ENCODE results near the gene EEPD1.

Gene EEPD1

DNA sequence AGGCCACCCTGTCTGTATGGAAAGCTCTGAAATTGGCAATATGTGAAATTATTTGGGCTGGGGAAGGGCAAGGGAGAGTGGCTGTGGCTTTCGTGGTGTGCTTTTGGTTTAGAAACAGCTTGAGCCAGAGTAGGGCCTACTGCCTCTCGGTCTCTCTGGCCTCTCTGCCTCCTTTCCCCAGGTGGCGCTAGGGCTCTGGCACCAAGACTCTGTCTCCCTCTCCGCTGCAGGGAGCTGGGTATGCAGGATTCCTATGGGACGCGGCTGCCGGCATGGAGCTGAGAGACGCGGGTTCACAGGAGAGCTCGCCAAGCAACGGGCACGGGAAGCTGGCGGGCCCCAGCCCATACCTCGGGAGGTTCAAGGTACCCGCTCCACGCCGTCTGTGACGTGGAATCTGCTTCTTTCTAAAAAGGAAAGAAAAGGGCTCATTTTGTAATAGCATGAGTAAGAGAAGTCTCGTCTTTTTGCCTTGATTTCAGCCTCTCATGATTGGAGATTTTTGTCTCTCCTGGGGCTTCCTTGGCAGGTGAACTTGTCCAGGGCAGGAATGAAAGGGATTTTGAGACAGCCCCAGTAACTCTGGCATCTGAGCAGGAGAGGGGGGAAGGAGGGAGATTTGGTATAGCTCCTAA is 131.5 kb downstream of the EEPD1 start:
- no peak for DNase-seq

DNA sequence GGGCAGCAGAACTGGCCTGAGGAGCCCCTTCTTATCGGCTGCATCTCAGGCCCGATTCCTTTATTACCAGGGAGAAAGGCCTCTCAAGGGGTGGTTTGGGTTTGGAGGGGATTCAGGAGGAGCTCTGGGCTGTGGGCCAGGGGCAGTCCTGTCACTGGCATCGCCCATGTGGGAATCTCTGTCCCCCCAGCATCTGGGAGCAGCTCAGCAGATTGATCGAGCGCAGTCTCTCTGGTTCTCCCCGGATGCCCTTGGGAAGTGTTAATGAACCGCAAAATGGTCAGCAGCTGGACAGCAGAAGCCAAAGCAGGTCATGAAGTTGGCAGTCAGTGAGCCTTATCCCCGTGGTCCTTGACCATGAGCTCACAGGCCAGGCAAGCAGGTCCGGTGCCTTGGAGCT is 132.2 kb downstream of the EEPD1 start:
- DNase-seq = no peak

DNA sequence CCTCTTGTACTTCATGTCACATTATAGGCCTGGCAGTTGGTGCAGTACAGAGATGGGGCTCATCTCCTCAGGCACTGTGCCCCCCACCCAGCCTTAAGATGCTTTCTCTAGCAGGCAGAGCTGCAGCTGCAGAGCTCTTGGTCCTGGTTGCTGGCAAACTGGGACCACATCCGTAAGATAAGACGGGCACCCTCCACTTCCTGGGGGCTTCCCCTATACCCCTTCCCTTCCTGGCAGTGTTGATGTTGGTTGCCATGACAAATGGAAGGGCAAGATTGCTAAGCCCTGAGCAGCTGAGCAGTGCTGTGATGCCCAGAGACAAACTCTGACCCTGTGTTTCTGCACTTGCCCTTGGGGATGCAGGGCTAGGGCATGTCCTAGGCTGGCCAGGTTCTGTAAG is 133.2 kb downstream of the EEPD1 start:
- DNase-seq = no peak

DNA sequence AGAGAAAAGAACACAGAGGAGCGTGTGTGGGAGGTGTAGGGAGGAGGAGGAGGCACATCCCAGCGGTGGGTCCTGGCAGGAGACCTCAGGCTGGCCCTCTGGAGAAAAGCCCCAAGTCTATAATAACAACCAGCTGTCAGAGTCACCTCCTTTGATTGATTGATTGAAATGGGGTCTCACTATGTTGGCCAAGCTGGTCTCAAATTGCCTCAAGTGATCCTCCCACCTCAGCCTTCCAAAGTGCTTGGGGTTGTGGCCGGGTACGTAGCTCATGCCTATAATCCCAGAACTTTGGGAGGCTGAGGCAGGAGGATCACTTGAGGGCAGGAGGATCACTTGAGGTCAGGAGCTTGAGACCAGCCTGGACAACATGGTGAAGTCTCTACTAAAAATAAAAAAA is 133.6 kb downstream of the EEPD1 start:
- no peak for DNase-seq

DNA sequence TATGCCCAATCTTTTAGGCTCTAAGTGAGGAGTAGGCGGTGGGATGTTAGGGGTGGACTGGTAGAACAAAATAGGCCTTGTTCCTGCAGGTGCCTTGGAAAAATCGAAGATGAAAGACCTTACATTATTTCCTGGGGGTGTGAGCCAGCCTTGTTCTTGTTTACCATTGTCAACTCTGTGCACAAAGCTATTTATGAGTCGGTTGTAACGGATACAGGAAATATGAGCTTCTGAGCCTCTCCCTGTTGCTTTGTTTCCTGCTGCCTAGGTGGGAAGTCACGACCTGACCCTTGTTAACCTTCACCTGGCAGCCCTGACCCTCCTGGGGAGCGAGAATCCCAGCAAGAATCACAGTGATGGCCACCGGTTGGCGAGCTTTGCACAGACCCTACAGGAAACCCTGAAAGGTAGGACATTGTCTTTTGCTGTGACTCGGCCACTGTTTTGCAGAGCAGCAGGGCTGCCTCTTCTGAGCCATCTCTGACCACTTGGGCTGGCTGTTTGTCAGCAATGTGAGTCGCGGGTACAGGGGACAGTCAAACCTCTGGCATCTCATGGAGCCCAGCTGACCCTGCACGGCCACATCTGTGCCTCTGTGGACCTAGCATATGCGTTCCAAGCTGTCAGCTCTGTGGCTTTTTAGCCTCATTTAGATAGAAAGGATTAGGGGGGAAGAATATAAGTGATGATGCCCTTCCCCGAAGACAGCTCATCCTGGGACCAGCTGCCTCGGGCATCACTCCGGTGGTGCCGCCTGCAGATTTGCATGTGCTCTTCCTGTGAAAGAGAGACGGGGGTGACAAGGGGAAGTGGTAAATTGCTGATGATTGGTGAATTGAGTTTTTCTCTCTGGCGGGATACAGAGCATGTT is 134.6 kb downstream of the EEPD1 start:
- DNase-seq = no peak

DNA sequence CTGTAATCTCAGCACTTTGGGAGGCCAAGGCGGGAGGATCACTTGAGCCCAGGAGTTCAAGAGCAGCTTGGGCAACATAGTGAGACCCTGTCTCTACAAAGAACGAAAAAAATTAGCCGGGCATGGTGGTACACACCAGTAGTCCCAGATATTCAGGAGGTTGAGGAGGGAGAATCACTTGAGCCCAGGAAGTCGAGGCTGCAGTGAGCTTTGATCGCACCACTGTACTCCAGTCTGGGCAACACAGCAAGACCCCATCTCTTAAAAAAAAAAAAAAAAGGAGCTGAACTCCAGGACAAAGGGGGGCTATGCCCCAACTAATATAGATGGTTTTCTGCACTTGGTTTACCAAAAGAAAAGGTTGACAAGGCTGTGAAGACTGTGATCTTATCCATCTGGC is 135.4 kb downstream of the EEPD1 start:
- DNase-seq = no peak

DNA sequence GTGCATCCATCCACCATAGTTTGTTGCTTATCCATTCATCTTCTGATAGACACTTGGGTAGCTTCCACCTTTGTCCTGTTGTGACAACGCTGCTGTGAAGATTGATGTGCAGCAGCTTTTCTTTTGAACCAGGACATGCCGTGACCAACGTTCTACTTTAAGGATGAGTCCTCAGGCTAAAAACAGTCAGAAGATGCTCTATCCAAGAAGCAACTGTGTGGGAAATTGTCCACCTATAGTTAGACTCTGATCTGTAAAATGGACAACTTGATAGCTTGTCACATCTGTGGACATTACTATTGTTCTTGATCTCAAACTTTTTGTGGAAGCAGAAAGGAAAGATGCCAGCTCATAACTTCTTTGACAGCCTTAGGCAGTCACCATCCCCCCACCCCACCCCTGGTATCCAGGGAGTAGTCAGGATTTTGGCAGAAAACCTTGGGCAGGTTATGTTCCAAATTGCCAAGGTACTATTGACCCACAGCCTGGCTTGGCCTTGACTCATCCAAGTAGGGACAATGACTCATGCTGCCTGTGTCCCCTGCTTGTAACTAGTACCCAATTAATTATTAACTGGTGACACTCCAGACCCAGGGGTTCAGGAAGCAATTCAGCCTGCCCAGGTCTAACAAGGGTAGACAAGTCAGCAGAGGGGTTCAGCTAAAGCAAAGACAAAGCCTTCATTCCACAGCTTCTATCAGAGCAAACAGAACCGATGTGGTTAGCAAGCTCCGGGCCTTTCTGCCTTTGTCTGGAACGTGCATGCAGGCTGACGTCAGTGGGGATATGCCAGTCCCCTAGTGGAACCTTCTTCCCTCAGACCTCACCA is 137.0 kb downstream of the EEPD1 start:
- no peak for DNase-seq

DNA sequence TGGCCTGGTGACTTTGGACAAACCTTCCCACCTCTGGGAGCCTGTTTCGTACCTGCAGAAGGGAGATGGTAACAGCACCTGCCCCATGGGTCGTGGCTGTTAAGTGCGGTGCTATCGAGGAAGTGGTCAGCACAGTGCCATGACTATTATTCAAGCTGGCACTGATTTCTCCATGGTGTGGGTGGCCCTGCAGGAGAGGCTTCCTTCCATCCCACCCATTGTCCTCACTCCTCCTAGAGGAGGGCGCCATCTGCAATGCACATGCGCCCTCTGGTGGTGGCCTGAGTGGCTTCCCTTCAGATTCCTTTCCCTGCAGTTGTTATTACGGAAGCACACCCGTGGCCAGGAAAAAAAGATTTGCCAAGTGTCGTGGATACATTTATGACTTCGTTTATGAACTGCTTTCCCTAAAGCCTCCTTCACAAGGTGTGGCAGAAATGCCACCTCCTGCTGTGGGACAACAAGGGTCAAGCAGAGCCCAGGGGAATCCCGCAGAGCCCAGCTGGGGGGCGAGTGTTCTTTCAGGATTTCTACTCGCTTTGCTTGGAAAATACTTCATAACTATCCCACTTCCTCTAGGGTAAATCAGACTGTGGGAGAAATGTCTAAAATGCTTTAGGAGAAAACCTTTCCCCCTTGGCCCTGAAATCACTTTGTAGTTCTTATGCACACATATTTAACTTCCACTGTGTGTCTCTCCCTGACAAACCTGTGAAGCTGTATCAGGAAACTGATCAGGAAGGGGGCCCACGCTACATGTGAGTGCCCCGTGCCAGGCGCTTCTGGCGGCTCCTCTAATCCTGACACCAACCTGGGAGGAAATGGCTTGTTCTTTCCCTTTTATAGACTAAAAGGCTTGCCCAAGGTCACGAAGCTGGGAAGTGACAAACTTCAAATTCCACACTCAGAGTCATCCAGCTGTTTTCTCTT is 138.6 kb downstream of the EEPD1 start:
- DNase-seq = peak; percentile 28

DNA sequence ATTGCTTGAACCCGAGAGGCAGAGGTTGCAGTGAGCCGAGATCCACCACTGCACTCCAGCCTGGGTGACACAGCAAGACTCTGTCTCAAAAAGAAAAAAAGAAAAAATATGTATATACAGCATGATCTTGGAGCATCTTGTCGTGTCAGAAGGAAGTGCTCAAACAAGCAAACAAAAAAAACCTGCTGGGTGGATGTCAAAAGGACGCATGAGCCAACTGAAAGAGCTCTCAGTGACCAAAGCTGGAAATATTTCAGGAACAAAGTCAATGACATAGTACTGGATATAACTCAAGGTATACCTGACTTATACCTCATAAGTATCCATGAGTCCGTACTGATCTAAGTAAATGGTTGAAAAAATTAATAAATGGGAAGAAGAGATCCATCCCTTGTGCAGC is 142.0 kb downstream of the EEPD1 start:
- DNase-seq = no peak

DNA sequence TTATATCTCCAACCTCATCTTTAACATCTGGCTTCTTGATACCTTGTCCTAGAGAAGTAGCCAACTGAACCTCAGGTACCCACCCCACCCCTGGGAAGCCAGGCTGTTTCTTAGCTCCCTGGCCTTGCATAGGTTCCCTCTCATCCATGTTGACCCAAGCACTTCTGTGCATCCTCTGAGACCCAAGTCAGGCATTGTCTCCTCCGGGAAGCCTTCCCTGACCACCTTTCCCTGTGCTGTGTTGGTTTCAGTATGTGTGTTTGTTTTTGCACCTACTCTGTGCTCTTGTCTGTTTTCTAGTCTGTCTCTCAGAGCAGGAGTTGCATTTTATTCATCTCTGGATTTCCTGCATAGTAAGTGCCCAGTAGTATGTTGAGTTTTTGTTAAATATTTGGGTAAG is 143.2 kb downstream of the EEPD1 start:
- no peak for DNase-seq

DNA sequence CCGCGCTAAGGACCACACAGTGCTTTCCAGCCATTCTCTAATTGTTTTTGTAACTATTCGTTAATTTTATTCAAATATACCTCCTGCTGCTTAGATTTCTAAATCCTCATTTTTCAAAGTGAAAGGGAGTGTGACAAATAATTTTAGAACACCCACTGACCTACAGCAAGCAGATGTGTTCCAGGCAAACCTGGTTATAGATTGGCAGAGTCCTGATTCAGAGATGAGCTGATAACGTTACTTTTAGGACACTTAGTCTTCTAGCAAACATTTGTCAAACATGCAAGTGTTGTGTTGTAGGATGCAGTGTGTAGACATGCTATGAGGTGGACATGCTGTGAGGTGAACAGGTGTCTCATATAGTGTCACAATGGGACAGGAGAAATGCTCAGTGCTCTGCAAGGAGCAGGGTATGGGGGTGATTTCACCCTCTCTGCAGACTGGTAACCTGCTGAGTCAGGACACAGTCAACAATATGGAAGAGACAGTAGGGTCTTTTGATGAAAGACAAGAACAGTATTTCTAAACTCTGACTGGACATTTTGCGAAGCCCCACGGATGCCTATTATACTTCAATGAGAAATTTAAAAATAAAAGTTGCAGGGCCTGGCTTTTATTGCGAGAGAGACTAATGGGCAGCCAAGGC is 144.4 kb downstream of the EEPD1 start:
- DNase-seq = no peak

DNA sequence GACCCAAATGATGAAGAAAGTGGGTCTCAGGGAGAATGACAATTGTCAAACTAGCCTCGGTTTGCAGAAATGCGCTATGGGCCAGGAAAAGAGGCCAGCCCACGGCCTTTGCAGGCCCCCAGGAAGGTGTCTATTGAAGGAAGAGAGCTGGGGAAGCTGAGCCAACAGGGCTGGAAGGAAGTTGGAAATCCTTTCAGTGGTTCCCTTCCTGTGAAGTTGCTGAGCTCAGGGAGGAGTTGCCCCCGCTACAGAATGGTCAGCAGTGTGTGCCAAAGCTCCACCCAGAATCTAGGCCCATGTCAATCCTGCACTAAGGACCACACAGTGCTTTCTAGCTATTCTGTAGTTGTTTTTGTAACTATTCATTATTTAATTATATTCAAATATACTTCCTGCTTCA is 145.1 kb downstream of the EEPD1 start:
- DNase-seq = no peak

DNA sequence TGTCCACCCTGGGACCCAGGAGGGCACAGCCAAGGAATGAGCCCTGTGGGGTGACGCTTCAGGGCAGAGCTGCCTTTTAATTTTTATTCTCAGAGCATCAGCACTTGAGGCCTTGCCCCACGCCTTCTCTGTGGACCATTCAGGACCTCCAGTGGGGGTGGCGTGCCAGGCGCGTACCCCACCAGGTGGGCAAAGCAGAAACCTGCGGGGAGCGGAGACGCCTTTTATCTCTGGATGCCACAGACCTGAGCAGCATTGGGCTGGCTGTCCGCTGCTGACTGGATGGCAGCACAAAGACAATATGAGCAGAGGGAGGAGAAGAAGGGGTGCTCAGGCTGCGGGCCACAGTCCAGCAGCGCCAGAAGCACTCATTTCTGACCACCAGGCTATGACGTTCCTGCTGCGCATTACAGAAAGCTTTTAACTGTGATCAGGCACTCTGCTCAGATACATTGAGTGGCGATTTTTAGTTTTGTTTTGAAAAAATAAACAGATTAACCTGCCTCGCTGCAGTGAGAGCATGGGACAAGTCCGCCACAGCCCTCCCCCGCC is 146.2 kb downstream of the EEPD1 start:
- DNase-seq = no peak

DNA sequence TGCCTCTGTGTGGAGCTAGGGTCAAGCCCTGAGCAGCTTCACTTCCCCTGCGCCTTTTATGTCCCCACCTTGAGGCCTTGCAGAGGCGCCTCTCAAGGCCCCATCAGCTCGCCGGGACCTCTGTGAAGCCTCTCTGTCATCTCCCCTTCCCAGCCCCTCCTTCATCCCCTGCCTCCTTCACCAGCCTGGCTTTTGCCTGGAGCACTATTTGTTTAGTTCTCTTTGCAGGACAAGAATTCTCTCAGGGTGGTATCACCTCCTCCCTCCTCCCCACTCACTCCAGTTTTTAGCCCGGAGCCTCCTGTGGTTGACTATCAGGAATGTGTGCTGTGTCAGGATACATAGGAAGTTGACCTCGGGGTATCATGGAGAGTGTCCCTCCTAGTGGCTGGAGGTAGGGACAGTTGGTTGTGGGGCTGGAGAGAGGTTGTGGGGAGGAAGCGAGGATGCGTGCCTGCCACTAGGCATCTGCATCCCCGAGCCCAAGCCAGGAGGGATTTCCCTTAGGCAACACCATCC is 146.8 kb downstream of the EEPD1 start:
- DNase-seq = no peak

DNA sequence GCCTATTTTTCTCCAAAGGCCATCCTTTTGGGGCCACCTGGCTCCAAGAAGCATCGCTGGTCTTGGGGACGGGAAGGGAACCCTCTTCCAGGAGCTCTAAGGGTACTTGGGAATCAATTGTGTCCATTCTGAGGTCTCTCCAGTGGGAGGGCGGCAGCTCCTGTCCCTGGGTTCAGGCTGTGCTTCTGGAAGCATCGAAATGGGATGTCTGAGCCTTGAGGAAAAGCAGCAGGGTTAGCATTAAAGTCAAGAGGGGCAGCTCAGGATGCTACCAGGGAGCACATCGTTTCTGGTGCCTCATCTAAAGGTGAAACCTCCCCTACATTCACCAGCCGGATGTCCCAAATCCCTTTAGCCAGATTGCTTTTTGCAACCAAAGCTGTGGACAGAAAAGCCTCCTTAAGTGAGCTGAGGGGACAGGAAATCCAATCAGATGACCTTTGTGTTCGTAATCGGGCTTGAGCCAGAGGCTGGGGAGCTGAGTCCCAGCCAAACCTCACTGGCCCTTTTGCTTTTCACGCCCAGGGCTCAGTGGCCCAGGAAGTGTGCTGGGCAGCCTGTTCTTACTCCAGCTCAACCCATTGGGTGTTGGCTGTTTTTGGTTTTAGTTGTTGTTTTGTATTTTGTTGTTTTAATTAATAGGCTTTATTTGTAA is 147.8 kb downstream of the EEPD1 start:
- no peak for DNase-seq

DNA sequence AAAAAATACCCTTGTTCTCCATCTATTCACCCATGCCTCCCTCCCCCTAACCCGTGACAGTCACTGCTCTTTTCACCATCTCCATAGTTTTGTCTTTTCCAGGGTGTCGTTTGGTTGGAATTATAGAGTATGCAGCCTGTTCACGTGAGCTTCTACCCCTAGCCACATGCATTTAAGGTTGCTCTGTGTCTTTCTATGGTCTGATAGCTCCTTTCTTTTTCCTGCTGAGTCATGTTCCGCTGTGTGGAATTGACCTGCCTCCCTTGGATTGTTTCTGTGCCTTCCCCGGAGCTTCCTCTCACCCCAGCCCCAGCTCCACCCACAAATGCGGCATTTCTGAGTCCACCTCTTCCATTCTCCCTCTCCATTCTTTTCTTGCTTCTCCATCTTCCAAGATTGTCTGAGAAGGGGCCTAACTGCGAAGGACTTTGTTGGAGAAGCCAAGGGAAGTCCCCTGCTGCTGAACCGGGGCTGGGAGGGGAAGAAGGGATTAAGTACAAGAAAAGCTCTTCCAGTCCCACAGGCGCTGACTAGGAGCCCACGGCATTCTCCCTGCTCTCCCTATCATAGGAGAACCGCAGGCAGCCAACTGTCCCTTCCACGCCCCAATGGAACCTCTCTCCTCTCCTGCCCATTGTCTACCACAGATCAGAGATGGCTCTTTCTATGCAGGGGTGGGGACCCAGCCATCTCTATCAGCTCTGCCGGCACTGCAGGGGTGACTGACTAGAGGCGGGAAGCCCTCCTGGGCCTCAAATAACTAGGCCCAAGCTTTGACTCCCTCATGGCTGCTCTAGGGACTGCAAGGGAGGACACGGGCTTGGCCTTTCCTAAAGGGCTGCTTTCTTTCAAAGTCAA is 149.1 kb downstream of the EEPD1 start:
- no peak for DNase-seq

DNA sequence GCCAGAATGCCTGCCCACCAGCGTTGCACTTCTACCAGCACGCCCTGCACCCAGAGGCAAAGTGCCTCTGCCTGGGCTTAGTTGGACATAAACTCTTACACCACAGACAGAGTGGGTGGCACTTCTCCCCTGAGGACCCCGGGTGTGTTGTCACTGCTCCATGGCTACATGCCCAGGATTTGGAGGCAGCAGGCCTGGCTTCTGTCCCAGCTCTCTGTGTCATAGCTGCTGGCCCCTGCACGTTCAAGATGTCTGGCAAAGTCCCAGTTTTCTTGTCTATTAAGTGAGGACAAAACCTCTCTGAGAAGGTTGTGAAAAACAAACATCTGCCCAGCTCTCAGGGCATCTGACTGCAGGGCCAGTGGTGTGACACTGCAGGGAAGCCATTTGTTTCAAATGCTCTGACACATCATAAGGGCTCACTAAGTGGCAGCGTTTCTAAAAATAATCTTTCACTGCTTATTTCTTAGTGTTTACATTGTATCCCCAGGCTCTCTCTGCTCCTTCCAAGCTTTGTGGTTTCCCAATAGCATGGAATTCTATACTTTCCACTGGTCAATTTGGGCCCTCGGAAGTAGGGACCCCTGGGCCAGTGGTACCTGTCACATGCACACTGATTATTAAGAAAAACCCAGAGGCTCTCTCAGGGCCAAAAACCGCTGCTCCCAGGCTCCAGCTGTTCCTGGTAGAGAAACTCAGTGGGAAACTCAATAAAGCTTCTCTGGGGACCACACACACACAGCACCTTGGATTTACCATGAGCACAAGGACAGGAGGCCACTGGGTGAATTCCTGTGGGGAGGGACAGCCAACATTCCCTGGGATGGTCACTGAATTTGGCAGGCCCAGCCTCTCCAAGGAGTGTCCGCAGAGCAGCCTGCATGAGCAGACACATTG is 150.4 kb downstream of the EEPD1 start:
- peak; percentile 57 for DNase-seq

DNA sequence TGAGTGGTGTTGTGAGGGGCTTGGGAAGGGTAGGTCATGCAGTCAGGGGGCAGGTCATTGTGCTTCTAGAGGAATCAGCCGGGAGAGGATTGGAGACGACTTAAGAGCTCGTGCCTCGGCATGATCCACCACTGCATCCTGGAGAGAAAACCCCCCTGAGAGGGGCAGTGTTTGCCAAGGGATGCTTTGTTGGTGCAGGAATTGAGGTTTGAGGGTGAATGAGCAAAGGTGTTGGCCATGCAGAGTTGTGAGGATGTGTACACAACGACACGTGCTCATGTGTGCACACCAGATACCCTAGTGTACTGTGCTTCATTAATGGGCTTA is 151.0 kb downstream of the EEPD1 start:
- no peak for DNase-seq

DNA sequence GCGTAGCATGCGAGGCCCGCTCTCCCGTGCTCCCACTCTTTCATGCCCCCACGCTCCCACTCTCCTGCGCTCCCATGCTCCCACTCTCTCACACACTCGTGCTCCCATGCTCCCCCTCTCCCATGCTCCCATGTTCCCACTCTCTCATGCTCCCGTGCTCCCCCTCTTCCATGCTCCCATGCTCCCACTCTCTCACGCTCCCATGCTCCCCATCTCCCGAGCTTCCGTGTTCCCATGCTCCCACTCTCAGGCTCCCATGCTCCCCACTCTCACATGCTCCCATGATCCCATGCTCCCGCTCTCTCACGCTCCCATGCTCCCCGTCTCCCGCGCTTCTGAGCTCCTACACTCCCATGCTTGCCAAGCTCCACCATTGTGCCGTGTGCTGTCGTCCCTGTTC is 152.2 kb downstream of the EEPD1 start:
- no peak for DNase-seq
